Activated T-helper 1 cell treated with Interleukin-2 at 50 U/mL for 16 hours (primary cell): ENCODE data around the gene PEAK3.

Source experiments
- DNase-seq: peaks from one replicate; pipeline ENCODE4 v3.0.0-alpha.2; 2020; ENCODE audit warnings: low read depth

The PEAK3 gene

GRCh38 chr19:2249880-2250765, 31.9 kb downstream of the PEAK3 start:
- DNase-seq, result no peak

- DNase-seq, result no peak
Observed at GRCh38 chr19:2249010-2249866, 32.7 kb downstream of the PEAK3 start, which contains the start of gene AMH. AMH (plus strand) TSS chr19:2249323; CDS start chr19:2249333, 10 bp downstream.

GRCh38 chr19:2248136-2249009, 33.6 kb downstream of the PEAK3 start:
- DNase-seq, result no peak

GRCh38 chr19:2247433-2248101, 34.4 kb downstream of the PEAK3 start:
- no peak for DNase-seq

GRCh38 chr19:2246801-2247361, 35.1 kb downstream of the PEAK3 start:
- no peak for DNase-seq

GRCh38 chr19:2246014-2246620, 35.9 kb downstream of the PEAK3 start:
- no peak for DNase-seq

GRCh38 chr19:2245273-2245672, 36.7 kb downstream of the PEAK3 start:
- DNase-seq, result no peak

- no peak for DNase-seq
Observed at GRCh38 chr19:2244486-2244885, 37.5 kb downstream of the PEAK3 start.

GRCh38 chr19:2244125-2244411, 37.9 kb downstream of the PEAK3 start:
- no peak for DNase-seq

GRCh38 chr19:2243274-2244124, 38.5 kb downstream of the PEAK3 start:
- no peak for DNase-seq

GRCh38 chr19:2242816-2243215, 39.2 kb downstream of the PEAK3 start:
- DNase-seq, result no peak

GRCh38 chr19:2242092-2242537, 39.9 kb downstream of the PEAK3 start:
- no peak for DNase-seq

GRCh38 chr19:2240881-2241760, 40.9 kb downstream of the PEAK3 start:
- no peak for DNase-seq

- no peak for DNase-seq
Observed at GRCh38 chr19:2239771-2240770, 41.9 kb downstream of the PEAK3 start.

- no peak for DNase-seq
Observed at GRCh38 chr19:2239173-2239572, 42.8 kb downstream of the PEAK3 start.

GRCh38 chr19:2237869-2238153, 44.2 kb downstream of the PEAK3 start:
- no peak for DNase-seq

- no peak for DNase-seq
Observed at GRCh38 chr19:2237051-2237868, 44.7 kb downstream of the PEAK3 start.
